Lower leg skin (tissue), 4 donors: ENCODE measurements around the gene CRKL. TPM values are rescaled to one million over a fixed set of nuclear protein-coding genes. Genes with fewer than 3 reads are reported as not detected.
"Not testable (repeated sequence)": the region's sequence is repeated elsewhere in the genome, so short reads cannot be mapped to it uniquely, and the experiment has no call there.

ENCODE experiments used
- DNase-seq, 2 donors: peaks; one replicate each; pipeline ENCODE4 v3.0.0-alpha.2; 2019; ENCODE audit warnings: low spot score in 2 of 2
- H3K4me3 ChIP-seq: fragments of 200-600 bp; sonication (generic); 2 replicates; pipeline ENCODE4 v1.5.1; 2017; ENCODE audit warnings: mild to moderate bottlenecking, low read depth; ENCODE audit not compliant: poor library complexity, severe bottlenecking
- POLR2A ChIP-seq, 2 donors: fragments of 450-650 bp; IDR thresholded peaks; one replicate each; pipeline ENCODE4 v1.6.1; 2016 to 2017; ENCODE audit warnings: antibody characterized with exemption in 2 of 2, mild to moderate bottlenecking in 1 of 2, moderate library complexity in 1 of 2
- WGBS, 2 donors: methylation state at CpG; one replicate each; pipeline ENCODE4 v1.1.5; 2018; 5-methylcytosine and 5-hydroxymethylcytosine counted together
- intact Hi-C: fragments of 100-400 bp; cut with DNase I; formaldehyde crosslinking; loops from one replicate; pipeline ENCODE4 v1.15.0; 2023; ENCODE audit warnings: low total_unique reads
- total RNA-seq, 4 donors: library from RNA; depleted of rRNA; stranded (reverse); fragments of >200 nt; gene quantifications; one replicate each; pipeline ENCODE4 v1.1.0, GENCODE V29; 2016
- TF ChIP-seq, protein P1 (sequence below), 3 donors: fragments of 450-650 bp; IDR thresholded peaks; one replicate each; pipeline ENCODE4 v1.5.1; 2016; ENCODE audit warnings: antibody characterized with exemption in 3 of 3, mild to moderate bottlenecking in 3 of 3, moderate library complexity in 2 of 3

Gene CRKL
- total RNA-seq, 4 donors from 2014 or later = 54.3 to 94.1 (median 64.9) TPM

DNA sequence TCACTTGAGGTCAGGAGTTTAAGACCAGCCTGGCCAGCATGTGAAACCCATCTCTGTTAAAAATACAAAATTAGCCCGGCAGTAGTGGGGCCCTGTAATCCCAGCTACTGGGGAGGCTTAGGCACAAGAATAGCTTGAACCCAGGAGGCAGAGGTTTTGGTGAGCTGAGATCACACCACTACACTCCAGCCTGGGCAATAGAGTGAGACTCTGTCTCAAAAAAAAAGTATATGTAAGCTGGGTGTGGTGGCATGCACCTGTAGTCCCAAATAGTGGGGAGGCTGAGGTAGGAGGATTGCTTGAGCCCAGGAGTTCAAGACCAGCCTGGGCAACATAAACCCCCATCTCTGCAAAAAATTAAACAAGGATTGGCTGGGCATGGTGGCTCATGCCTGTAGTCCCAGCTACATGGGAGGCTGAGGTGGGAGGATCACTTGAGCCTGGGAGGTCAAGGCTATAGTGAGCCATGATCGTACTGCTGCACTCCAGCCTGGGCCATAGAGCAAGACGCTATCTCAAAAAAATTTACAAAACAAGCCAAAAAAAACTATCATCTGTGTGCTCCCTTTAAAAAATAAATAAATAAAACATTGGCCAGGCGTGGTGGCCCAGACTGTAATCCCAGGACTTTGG lies 10.8 kb downstream of the CRKL start:
- H3K4me3 ChIP-seq = no peak overlapping the region
- intact Hi-C loops = no loop called here
- no peak for DNase-seq
- no peak for TF ChIP-seq POLR2A (IDR thresholded peaks at IDR 0.05)
- TF ChIP-seq, protein P1, sequence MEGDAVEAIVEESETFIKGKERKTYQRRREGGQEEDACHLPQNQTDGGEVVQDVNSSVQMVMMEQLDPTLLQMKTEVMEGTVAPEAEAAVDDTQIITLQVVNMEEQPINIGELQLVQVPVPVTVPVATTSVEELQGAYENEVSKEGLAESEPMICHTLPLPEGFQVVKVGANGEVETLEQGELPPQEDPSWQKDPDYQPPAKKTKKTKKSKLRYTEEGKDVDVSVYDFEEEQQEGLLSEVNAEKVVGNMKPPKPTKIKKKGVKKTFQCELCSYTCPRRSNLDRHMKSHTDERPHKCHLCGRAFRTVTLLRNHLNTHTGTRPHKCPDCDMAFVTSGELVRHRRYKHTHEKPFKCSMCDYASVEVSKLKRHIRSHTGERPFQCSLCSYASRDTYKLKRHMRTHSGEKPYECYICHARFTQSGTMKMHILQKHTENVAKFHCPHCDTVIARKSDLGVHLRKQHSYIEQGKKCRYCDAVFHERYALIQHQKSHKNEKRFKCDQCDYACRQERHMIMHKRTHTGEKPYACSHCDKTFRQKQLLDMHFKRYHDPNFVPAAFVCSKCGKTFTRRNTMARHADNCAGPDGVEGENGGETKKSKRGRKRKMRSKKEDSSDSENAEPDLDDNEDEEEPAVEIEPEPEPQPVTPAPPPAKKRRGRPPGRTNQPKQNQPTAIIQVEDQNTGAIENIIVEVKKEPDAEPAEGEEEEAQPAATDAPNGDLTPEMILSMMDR (IDR thresholded peaks at IDR 0.05) = no peak
- WGBS, 2 donors = 88 to 90% methylated on average over 4 of the region's 4 CpGs

DNA sequence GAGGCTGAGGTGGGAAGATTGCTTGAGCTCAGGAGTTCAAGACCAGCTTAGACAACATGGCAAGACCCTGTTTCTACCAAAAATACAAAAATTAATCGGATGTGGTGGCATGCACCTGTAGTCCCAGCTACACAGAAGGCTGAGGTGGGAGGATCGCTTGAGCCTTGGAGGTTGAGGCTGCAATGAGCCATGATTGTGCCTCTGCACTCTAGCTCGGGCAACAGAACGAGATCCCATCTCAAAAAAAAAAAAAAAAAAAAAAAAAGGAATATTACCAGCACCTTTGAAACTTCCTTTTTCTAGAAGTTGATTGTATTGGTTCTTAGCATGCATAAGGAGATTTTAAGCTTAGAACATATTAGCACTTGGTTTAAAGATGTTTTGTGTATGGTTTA lies 11.4 kb downstream of the CRKL start:
- no peak overlapping the region for H3K4me3 ChIP-seq
- TF ChIP-seq POLR2A (IDR thresholded peaks at IDR 0.05) = no peak
- TF ChIP-seq, protein P1 (IDR thresholded peaks at IDR 0.05) = no peak
- no peak for DNase-seq
- WGBS, 2 donors = 87 to 92% methylated on average over 4 of the region's 4 CpGs
- intact Hi-C loops = no loop called here

DNA sequence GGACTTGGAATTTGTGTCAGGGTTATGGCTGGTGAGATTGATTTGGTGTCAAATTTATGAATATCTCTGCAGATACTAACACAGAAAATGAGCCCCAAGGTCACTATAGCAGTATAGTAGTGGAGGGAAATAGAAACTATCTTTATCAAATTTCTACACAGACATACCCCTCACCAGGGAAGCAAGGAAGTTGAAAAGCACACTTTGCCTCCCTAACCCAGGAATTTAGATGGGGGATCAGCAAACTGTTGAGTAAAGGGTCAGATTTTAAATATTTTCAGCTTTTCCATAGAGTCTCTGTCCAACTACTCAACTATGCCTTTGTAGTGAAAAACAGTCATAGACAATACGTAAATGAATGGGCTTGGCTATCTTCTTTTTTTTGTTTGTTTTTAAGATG lies 12.8 kb downstream of the CRKL start:
- TF ChIP-seq, protein P1 (IDR thresholded peaks at IDR 0.05) = no peak
- TF ChIP-seq POLR2A (IDR thresholded peaks at IDR 0.05) = no peak

DNA sequence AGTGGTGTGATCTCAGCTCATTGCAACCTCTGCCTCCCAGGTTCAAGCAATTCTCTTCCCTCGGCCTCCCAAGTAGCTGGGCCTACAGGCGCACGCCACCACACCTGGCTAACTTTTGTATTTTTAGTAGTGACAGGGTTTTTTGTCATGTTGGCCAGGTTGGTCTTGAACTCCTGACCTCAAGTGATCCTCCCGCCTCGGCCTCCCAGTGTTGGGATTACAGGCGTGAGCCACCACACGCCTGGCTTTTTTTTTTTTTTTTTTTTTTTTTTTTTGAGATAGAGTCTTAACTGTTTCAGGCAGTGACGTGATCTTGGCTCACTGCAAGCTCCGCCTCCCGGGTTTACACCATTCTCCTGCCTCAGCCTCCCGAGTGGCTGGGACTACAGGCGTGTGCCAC lies 13.2 kb downstream of the CRKL start:
- 95 to 96% methylated on average over 12 of the region's 12 CpGs for WGBS, 2 donors
- H3K4me3 ChIP-seq, intact Hi-C loops, DNase-seq: not testable (repeated sequence)

More for the DNA sequence above, 12.8 kb downstream of the CRKL start:
- no peak for DNase-seq
- intact Hi-C loops = no loop called here
- 86 to 100% methylated on average over 1 of the region's 1 CpG for WGBS, 2 donors
- no peak overlapping the region for H3K4me3 ChIP-seq

DNA sequence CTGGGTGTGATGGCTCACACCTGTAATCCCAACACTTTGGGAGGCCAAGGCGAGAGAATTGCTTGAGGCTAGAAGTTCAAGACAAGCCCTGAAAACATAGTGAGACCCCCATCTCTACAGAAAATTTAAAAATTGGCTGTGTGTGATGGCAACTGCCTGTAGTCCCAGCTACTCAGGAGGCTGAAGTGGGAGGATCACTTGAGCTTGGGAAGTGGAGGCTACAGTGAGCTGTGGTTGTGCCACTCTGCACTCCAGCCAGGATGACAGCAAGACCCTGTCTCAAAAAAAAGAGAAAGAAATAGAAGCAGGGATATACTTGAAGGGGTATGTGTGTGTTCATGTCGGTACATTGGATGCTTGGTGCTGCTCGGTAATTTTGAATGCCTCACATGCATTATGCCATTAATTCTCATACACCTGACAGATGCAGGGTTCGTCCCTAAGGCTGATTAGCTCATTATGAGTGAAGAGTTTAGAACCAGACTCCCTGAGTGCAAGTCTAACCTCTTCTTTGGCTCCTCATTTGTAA lies 14.0 kb downstream of the CRKL start:
- no peak for TF ChIP-seq POLR2A (IDR thresholded peaks at IDR 0.05)
- TF ChIP-seq, protein P1 (IDR thresholded peaks at IDR 0.05) = no peak
- H3K4me3 ChIP-seq = no peak overlapping the region
- WGBS, 2 donors = 89% methylated on average over 4 of the region's 4 CpGs
- intact Hi-C loops = no loop called here
- DNase-seq = no peak

DNA sequence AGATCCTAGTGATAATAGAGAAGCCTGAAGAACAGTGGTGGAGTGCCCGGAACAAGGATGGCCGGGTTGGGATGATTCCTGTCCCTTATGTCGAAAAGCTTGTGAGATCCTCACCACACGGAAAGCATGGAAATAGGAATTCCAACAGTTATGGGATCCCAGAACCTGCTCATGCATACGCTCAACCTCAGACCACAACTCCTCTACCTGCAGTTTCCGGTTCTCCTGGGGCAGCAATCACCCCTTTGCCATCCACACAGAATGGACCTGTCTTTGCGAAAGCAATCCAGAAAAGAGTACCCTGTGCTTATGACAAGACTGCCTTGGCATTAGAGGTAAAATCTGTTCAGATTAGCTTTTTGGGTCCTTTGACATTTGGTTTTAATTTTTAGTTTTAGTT lies 16.7 kb downstream of the CRKL start:
- TF ChIP-seq POLR2A (IDR thresholded peaks at IDR 0.05) = no peak
- TF ChIP-seq, protein P1 (IDR thresholded peaks at IDR 0.05) = no peak
- WGBS, 2 donors = 85 to 92% methylated on average over 7 of the region's 7 CpGs

DNA sequence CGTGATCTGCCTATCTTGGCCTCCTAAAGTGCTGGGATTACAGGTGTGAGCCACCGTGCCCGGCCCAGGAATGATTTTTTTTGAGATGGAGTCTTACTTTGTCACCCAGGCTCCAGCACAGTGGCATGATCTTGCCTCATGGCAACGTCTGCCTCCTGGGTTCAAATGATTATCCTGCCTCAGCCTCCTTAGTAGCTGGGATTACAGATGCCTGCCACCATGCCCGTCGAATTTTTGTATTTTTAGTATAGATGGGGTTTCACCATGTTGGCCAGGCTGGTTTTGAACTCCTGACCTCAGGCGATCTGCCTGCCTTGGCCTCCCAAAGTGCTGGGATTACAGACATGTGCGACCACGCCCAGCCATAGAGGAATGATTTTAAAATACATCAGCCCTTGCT lies 17.8 kb downstream of the CRKL start:
- intact Hi-C loops, DNase-seq: not testable (repeated sequence)
- 86 to 87% methylated on average over 9 of the region's 9 CpGs for WGBS, 2 donors

More for the DNA sequence above, 16.7 kb downstream of the CRKL start:
- intact Hi-C loops = no loop called here
- H3K4me3 ChIP-seq = no peak overlapping the region
- DNase-seq = no peak

DNA sequence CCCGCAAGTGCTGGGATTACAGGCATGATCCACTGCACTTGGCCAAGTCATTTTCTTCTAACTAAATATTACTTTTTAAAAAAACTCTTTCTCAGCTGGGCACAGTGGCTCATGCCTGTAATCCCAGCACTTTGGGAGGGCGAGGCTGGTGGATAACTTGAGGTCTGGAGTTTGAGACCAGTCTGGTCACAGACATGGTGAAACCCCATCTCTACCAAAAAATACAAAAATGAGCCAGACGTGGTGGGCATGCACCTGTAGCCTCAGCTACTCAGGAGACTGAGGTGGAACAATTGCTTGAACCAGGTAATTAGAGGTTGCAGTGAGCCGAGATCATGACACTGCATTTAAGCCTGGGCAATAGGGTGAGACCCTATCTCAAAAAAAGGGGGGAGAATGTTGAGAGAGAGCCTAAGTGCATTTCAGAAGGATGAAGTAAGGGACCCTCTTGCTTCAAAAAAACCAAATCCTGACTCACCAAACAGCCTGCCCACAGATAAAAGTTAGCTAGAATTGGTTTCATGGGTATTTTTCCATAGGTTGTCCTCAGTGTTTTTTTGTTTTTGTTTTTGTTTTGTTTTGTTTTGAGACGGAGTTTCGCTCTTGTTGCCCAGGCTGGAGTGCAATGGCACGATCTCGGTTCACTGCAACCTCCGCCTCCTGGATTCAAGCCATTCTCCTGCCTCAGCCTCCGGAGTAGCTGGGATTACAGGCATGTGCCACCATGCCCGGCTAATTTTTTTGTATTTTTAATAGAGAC lies 18.8 kb downstream of the CRKL start:
- H3K4me3 ChIP-seq, DNase-seq, intact Hi-C loops: not testable (repeated sequence)
- 67% methylated on average over 11 of the region's 11 CpGs for WGBS, 2 donors

More for the DNA sequence above, 17.8 kb downstream of the CRKL start:
- H3K4me3 ChIP-seq = not testable (repeated sequence)
